Measurements from ENCODE around the gene EHMT2. TPM values are rescaled to one million over a fixed set of nuclear protein-coding genes. Genes with fewer than 3 reads are reported as not detected.
"Not testable (repeated sequence)": the region's sequence is repeated elsewhere in the genome, so short reads cannot be mapped to it uniquely, and the experiment has no call there.

Gene EHMT2
- total and polyA plus RNA-seq, 2 donors (not counting 1 experiment from before 2014, with no cell fraction given), result 22.0 to 60.1 TPM

DNA sequence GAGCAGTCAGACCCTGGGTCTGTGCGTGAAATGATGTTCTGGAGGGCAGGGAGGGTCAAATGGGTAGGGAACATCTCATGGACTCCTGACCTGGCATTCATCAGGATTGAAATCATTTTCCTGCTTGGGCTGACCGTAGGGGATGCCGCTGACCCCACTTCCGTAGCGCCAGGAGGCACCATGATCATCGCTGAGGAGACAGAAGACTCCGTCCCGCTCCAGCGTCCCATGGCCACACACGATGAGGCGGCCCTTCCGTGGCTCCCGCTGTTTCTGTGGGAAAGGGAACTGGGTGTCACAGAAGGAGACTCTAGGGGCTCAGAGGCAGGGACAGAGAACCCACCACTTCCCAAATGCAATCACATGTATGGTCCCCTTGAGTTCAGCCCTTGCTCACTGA is 37.1 kb downstream of the EHMT2 start:
- Histone ChIP-seq H2AFZ (ENCODE audit: low read length) (no peak overlapping the region), H4K20me1 (ENCODE audit: control insufficient read depth, extremely low read depth, insufficient read depth, low read length) (no peaks in the 10 kb centered on the region), H3K79me2 (ENCODE audit: control insufficient read depth, insufficient read depth, low read length) (peaks cover 6% of the 10 kb centered on the region), H3K4me3 (replicated peaks in 1 of 4; ENCODE audit: control extremely low read depth in 1 of 4, insufficient read depth in 1 of 4, low read depth in 3 of 4, low read length in 4 of 4) (no peak overlapping the region), H3K27ac (ENCODE audit: insufficient read depth, low read length) (no peak overlapping the region), H3K36me3 (ENCODE audit: control insufficient read depth, insufficient read depth, low read length) (peaks cover 14% of the 10 kb centered on the region), H3K4me2 (ENCODE audit: extremely low read depth, insufficient read depth, low read length) (no peak overlapping the region), H3K9me3 (ENCODE audit: control insufficient read depth, insufficient read depth, low read depth, low read length) (no peaks in the 10 kb centered on the region), H3K27me3 (ENCODE audit: control insufficient read depth, insufficient read depth, low read length) (no peaks in the 10 kb centered on the region), H3K9ac (ENCODE audit: insufficient read depth, low read length) (no peak overlapping the region), H3K4me1 (ENCODE audit: control insufficient read depth, extremely low read depth, insufficient read depth, low read length) (peaks cover 4% of the 10 kb centered on the region)
- DNase-seq (ENCODE audit: low read depth in 2 of 2), result no peak
- TF ChIP-seq EZH2 (IDR thresholded peaks at IDR 0.05; ENCODE audit: low read length, missing control alignments), result no peak
- TF ChIP-seq, protein P1, sequence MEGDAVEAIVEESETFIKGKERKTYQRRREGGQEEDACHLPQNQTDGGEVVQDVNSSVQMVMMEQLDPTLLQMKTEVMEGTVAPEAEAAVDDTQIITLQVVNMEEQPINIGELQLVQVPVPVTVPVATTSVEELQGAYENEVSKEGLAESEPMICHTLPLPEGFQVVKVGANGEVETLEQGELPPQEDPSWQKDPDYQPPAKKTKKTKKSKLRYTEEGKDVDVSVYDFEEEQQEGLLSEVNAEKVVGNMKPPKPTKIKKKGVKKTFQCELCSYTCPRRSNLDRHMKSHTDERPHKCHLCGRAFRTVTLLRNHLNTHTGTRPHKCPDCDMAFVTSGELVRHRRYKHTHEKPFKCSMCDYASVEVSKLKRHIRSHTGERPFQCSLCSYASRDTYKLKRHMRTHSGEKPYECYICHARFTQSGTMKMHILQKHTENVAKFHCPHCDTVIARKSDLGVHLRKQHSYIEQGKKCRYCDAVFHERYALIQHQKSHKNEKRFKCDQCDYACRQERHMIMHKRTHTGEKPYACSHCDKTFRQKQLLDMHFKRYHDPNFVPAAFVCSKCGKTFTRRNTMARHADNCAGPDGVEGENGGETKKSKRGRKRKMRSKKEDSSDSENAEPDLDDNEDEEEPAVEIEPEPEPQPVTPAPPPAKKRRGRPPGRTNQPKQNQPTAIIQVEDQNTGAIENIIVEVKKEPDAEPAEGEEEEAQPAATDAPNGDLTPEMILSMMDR (conservative IDR thresholded peaks at IDR 0.05 in 1 of 2, IDR thresholded peaks at IDR 0.05 in 1 of 2; ENCODE audit: low read depth in 1 of 2, low read length in 2 of 2), result no peak

DNA sequence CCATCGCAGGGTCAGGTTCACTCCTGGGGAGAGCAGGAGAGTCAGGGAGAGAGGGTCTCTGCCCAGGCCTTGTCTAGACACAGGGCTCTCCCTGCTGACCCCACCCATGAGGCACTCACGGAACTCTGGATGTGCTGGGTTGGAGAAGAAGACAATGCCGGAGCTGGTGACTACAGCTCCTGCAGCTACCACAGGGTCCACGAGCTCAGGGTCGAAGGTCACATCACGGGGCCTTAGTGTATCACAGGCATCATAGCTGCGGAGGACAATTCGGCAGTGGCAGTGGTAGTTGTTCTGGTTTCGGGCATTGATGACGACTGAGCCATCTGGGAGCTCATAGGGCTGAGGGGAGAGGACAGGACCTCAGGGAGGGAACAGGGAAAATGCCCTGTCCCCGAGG is 37.6 kb downstream of the EHMT2 start:
- H3K4me3 ChIP-seq (replicated peaks in 1 of 4; ENCODE audit: control extremely low read depth in 1 of 4, insufficient read depth in 1 of 4, low read depth in 3 of 4, low read length in 4 of 4), result no peak overlapping the region
- peaks cover 4% of the 10 kb centered on the region for H3K4me1 ChIP-seq (ENCODE audit: control insufficient read depth, extremely low read depth, insufficient read depth, low read length)
- TF ChIP-seq, protein P1 (conservative IDR thresholded peaks at IDR 0.05 in 1 of 2, IDR thresholded peaks at IDR 0.05 in 1 of 2; ENCODE audit: low read depth in 1 of 2, low read length in 2 of 2), result no peak
- no peak for TF ChIP-seq EZH2 (IDR thresholded peaks at IDR 0.05; ENCODE audit: low read length, missing control alignments)
- H3K79me2 ChIP-seq (ENCODE audit: control insufficient read depth, insufficient read depth, low read length), result peaks cover 6% of the 10 kb centered on the region
- H3K4me2 ChIP-seq (ENCODE audit: extremely low read depth, insufficient read depth, low read length), result no peak overlapping the region
- no peak overlapping the region for H3K27ac ChIP-seq (ENCODE audit: insufficient read depth, low read length)
- H3K9ac ChIP-seq (ENCODE audit: insufficient read depth, low read length), result no peak overlapping the region
- DNase-seq (ENCODE audit: low read depth in 2 of 2), result no peak
- H2AFZ ChIP-seq (ENCODE audit: low read length), result no peak overlapping the region
- no peaks in the 10 kb centered on the region for H4K20me1 ChIP-seq (ENCODE audit: control insufficient read depth, extremely low read depth, insufficient read depth, low read length)
- H3K9me3 ChIP-seq (ENCODE audit: control insufficient read depth, insufficient read depth, low read depth, low read length), result no peaks in the 10 kb centered on the region
- H3K36me3 ChIP-seq (ENCODE audit: control insufficient read depth, insufficient read depth, low read length), result peaks cover 14% of the 10 kb centered on the region
- no peaks in the 10 kb centered on the region for H3K27me3 ChIP-seq (ENCODE audit: control insufficient read depth, insufficient read depth, low read length)

DNA sequence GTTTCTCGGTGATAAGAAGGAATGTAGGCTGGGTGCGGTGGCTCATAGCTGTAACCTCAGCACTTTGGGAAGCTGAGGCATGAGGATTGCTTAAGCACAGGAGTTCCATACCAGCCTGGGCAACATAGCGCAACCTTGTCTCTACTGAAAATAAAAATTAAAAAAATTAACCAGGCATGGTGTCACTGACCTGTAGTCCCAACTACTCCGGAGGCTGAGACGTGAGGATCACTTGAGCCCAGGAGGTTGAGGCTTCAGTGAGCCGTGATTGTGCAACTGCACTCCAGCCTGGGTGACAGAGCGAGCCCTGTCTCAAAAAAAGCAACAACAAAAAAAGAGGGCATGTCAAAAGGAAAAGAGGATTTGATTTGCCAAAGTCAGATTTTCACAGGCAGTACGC is 38.8 kb downstream of the EHMT2 start:
- Histone ChIP-seq H3K9ac (ENCODE audit: insufficient read depth, low read length) (no peak overlapping the region), H3K4me1 (ENCODE audit: control insufficient read depth, extremely low read depth, insufficient read depth, low read length) (peaks cover 4% of the 10 kb centered on the region), H3K79me2 (ENCODE audit: control insufficient read depth, insufficient read depth, low read length) (peaks cover 6% of the 10 kb centered on the region), H4K20me1 (ENCODE audit: control insufficient read depth, extremely low read depth, insufficient read depth, low read length) (no peaks in the 10 kb centered on the region), H3K9me3 (ENCODE audit: control insufficient read depth, insufficient read depth, low read depth, low read length) (no peaks in the 10 kb centered on the region), H3K36me3 (ENCODE audit: control insufficient read depth, insufficient read depth, low read length) (peaks cover 14% of the 10 kb centered on the region), H3K4me2 (ENCODE audit: extremely low read depth, insufficient read depth, low read length) (no peak overlapping the region), H2AFZ (ENCODE audit: low read length) (no peak overlapping the region), H3K4me3 (replicated peaks in 1 of 4; ENCODE audit: control extremely low read depth in 1 of 4, insufficient read depth in 1 of 4, low read depth in 3 of 4, low read length in 4 of 4) (no peak overlapping the region), H3K27ac (ENCODE audit: insufficient read depth, low read length) (no peak overlapping the region), H3K27me3 (ENCODE audit: control insufficient read depth, insufficient read depth, low read length) (no peaks in the 10 kb centered on the region)
- DNase-seq (ENCODE audit: low read depth in 2 of 2), result no peak
- TF ChIP-seq, protein P1 (conservative IDR thresholded peaks at IDR 0.05 in 1 of 2, IDR thresholded peaks at IDR 0.05 in 1 of 2; ENCODE audit: low read depth in 1 of 2, low read length in 2 of 2), result no peak
- no peak for TF ChIP-seq EZH2 (IDR thresholded peaks at IDR 0.05; ENCODE audit: low read length, missing control alignments)

DNA sequence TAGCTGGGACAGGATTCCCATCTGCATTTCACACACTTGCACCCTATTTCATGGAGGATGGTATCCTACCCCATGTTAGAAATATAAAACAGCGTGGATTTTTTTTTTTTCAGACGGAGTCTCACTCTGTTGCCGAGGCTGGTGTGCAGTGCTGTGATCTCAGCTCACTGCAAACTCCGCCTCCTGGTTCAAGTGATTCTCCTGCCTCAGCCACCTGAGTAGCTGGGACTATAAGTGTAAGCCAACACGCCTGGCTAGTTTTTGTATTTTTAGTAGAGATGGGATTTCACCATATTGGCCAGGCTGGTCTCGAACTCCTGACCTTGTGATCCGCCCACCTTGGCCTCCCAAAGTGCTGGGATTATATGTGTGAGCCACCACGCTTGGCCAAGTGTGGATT is 39.7 kb downstream of the EHMT2 start:
- H3K4me2 ChIP-seq (ENCODE audit: extremely low read depth, insufficient read depth, low read length); H3K4me1 ChIP-seq (ENCODE audit: control insufficient read depth, extremely low read depth, insufficient read depth, low read length); H3K9ac ChIP-seq (ENCODE audit: insufficient read depth, low read length); H3K4me3 ChIP-seq (replicated peaks in 1 of 4; ENCODE audit: control extremely low read depth in 1 of 4, insufficient read depth in 1 of 4, low read depth in 3 of 4, low read length in 4 of 4); H3K27me3 ChIP-seq (ENCODE audit: control insufficient read depth, insufficient read depth, low read length); H2AFZ ChIP-seq (ENCODE audit: low read length); H4K20me1 ChIP-seq (ENCODE audit: control insufficient read depth, extremely low read depth, insufficient read depth, low read length); H3K79me2 ChIP-seq (ENCODE audit: control insufficient read depth, insufficient read depth, low read length); H3K27ac ChIP-seq (ENCODE audit: insufficient read depth, low read length); DNase-seq (ENCODE audit: low read depth in 2 of 2); H3K9me3 ChIP-seq (ENCODE audit: control insufficient read depth, insufficient read depth, low read depth, low read length): not testable (repeated sequence)
- H3K36me3 ChIP-seq (ENCODE audit: control insufficient read depth, insufficient read depth, low read length), result peaks cover 14% of the 10 kb centered on the region
